SK-N-SH (cell line): Measurements from ENCODE around the gene CFAP65. TPM values are rescaled to one million over a fixed set of nuclear protein-coding genes. Genes with fewer than 3 reads are reported as not detected.

ENCODE experiments used
- CTCF ChIA-PET: fragments of 300-600, 350-600 bp; formaldehyde crosslinking; extraction: SDS; loops from one replicate; lab custom pipeline; 2021; lab: Yijun Ruan, JAX
- POLR2A ChIA-PET: fragments of 350-600 bp; sonication (Branson Sonifier 250); formaldehyde crosslinking; extraction: SDS; loops from one replicate; lab custom pipeline; 2020; ENCODE audit warnings: antibody characterized with exemption, inconsistent platforms; lab: Yijun Ruan, JAX
- DNase-seq: peaks from one replicate; pipeline ENCODE4 v3.0.0; 2012
- H2AFZ ChIP-seq: fragments of 200-600 bp; sonication (generic); 2 replicates; pipeline ENCODE4 v1.8.1; 2016; ENCODE audit warnings: antibody characterized with exemption, mild to moderate bottlenecking, low read depth
- H3F3A ChIP-seq: fragments of 200-600 bp; sonication (generic); replicated peaks from 2 replicates; pipeline ENCODE3; 2016; ENCODE audit warnings: antibody characterized with exemption, mild to moderate bottlenecking; ENCODE audit not compliant: insufficient read depth
- H3K27ac ChIP-seq, 2 experiments: fragments of 200-500 bp in 1 of 2; fragments of 200-600 bp in 1 of 2; sonication (Bioruptor generic) in 1 of 2; sonication (generic), shearing (Covaris generic) in 1 of 2; 2 replicates each; pipeline versions ENCODE4 v1.5.1 to v1.6.1; 2014 to 2016; ENCODE audit warnings: low read depth in 2 of 2, inconsistent platforms in 1 of 2, low read length in 1 of 2, mild to moderate bottlenecking in 1 of 2, mixed read lengths in 1 of 2
- H3K27me3 ChIP-seq: fragments of 200-600 bp; sonication (generic), shearing (Covaris generic); 2 replicates; pipeline ENCODE4 v1.6.1; 2016; ENCODE audit warnings: mixed run types; ENCODE audit not compliant: insufficient read depth
- H3K36me3 ChIP-seq, 2 experiments: fragments of 200-500 bp in 1 of 2; fragments of 200-600 bp in 1 of 2; sonication (Bioruptor generic) in 1 of 2; sonication (generic) in 1 of 2; replicated peaks in 1 of 2; 2 replicates each; pipeline versions ENCODE3 to v1.5.1; 2014 to 2016; ENCODE audit warnings: low read length in 1 of 2, mild to moderate bottlenecking in 1 of 2; ENCODE audit not compliant: insufficient read depth in 2 of 2, control insufficient read depth in 1 of 2
- H3K4me1 ChIP-seq, 2 experiments: fragments of 200-500 bp in 1 of 2; fragments of 200-600 bp in 1 of 2; sonication (Bioruptor generic) in 1 of 2; sonication (generic), shearing (Covaris generic) in 1 of 2; 2 replicates each; pipeline versions ENCODE4 v1.5.1 to v1.6.1; 2014 to 2016; ENCODE audit warnings: low read depth in 1 of 2, low read length in 1 of 2, mixed run types in 1 of 2; ENCODE audit not compliant: insufficient read depth in 2 of 2, control insufficient read depth in 1 of 2
- H3K4me2 ChIP-seq: fragments of 200-600 bp; sonication (generic), shearing (Covaris generic); 2 replicates; pipeline ENCODE4 v1.6.1; 2017; ENCODE audit warnings: mixed run types
- H3K4me3 ChIP-seq, 2 experiments: fragments of 200-500 bp in 1 of 2; fragments of 200-600 bp in 1 of 2; sonication (Bioruptor generic) in 1 of 2; sonication (generic), shearing (Covaris generic) in 1 of 2; 2 replicates each; pipeline versions ENCODE4 v1.5.1 to v1.8.1; 2014 to 2016; ENCODE audit warnings: low read depth in 2 of 2, inconsistent platforms in 1 of 2, low read length in 1 of 2, mild to moderate bottlenecking in 1 of 2, mixed read lengths in 1 of 2, moderate library complexity in 1 of 2
- H3K79me2 ChIP-seq: fragments of 200-600 bp; sonication (generic); 2 replicates; pipeline ENCODE4 v1.8.1; 2017; ENCODE audit warnings: mild to moderate bottlenecking; ENCODE audit not compliant: insufficient read depth
- H3K9ac ChIP-seq: fragments of 200-600 bp; sonication (generic); 2 replicates; pipeline ENCODE4 v1.6.1; 2017; ENCODE audit warnings: mixed run types
- H3K9me2 ChIP-seq: fragments of 200-600 bp; sonication (generic); 2 replicates; pipeline ENCODE4 v1.6.1; 2017; ENCODE audit warnings: mixed run types
- H3K9me3 ChIP-seq: fragments of 200-600 bp; sonication (generic); 2 replicates; pipeline ENCODE4 v1.6.1; 2017; ENCODE audit warnings: mixed run types, mild to moderate bottlenecking, moderate library complexity
- H4K20me1 ChIP-seq: fragments of 200-600 bp; sonication (generic); 2 replicates; pipeline ENCODE4 v1.6.1; 2017; ENCODE audit warnings: mild to moderate bottlenecking, mixed run types; ENCODE audit not compliant: insufficient read depth
- CTCF ChIP-seq: fragments of 200-600 bp; sonication (generic); IDR thresholded peaks from 2 replicates; pipeline ENCODE4 v1.6.1; 2017; ENCODE audit warnings: antibody characterized with exemption, mild to moderate bottlenecking, moderate library complexity
- FOXM1 ChIP-seq: IDR thresholded peaks from 2 replicates; pipeline ENCODE4 v1.4.0; 2012; ENCODE audit warnings: low read depth, mild to moderate bottlenecking
- GATA2 ChIP-seq: sonication (generic); formaldehyde crosslinking; IDR thresholded peaks from 2 replicates; pipeline ENCODE4 v1.5.0; 2020; ENCODE audit warnings: mild to moderate bottlenecking, missing genetic modification reagents
- IRF3 ChIP-seq: fragments of 150-350 bp; IDR thresholded peaks from 2 replicates; pipeline ENCODE4 v1.6.1; 2016; ENCODE audit warnings: mild to moderate bottlenecking, low read depth, low read length
- MXI1 ChIP-seq: IDR thresholded peaks from 2 replicates; pipeline ENCODE4 v1.6.1; 2012; ENCODE audit warnings: mild to moderate bottlenecking, low read depth, low read length, improper control_type of control experiment
- NFIC ChIP-seq: IDR thresholded peaks from 2 replicates; pipeline ENCODE4 v1.4.0; 2012; ENCODE audit warnings: borderline replicate concordance
- PBX3 ChIP-seq: IDR thresholded peaks from 2 replicates; pipeline ENCODE4; 2012
- POLR2AphosphoS5 ChIP-seq: IDR thresholded peaks from 2 replicates; pipeline ENCODE4 v1.6.1; 2012; ENCODE audit warnings: low read depth, low read length
- SIN3A ChIP-seq: IDR thresholded peaks from 2 replicates; pipeline ENCODE4 v1.6.1; 2012; ENCODE audit warnings: low read depth, mild to moderate bottlenecking, low read length, moderate library complexity, borderline replicate concordance
- ZBTB33 ChIP-seq: IDR thresholded peaks from 2 replicates; pipeline ENCODE4 v1.4.0; 2012; ENCODE audit warnings: low read depth, borderline replicate concordance
- WGBS: methylation state at CpG from one replicate; pipeline ENCODE4 v1.1.6; 2017; ENCODE audit warnings: low lambda C conversion rate; 5-methylcytosine and 5-hydroxymethylcytosine counted together
- polyA plus RNA-seq, 3 experiments: library from polyadenylated mRNA; depleted of rRNA; stranded (reverse); fragments of >200 nt; gene quantifications; 2 replicates each; pipeline ENCODE4 v1.2.3, GENCODE V29; 2012

CFAP65 gene
- polyA plus RNA-seq, 1 of the 3 experiments (the other 2 are of a cell fraction): 0.95 TPM

GRCh38 chr2:218958276-218958675 is 83.0 kb downstream of the CFAP65 start (continued):
- TF ChIP-seq ZBTB33: no peak
- TF ChIP-seq, all 33 proteins: peak for 0

- H3K9me3 ChIP-seq: no peaks in the 10 kb centered on the region
- no peaks in the 10 kb centered on the region for H3K36me3 ChIP-seq
- no peak overlapping the region for H2AFZ ChIP-seq
- DNase-seq: no peak
- H3F3A ChIP-seq: no peaks in the 10 kb centered on the region
- CTCF ChIA-PET: interaction anchor here (0.9 to 13.5 kb wide), 8 partner anchors 19 to 197 kb away, joined by 3 to 208 read pairs (median 5); partner anchors contain the start of gene FEV
- POLR2A ChIA-PET: no interaction called here
- 60% methylated on average over 4 of the region's 4 CpGs for WGBS
- no peak overlapping the region for H3K4me3 ChIP-seq
- H4K20me1 ChIP-seq: no peaks in the 10 kb centered on the region
- no peak overlapping the region for H3K4me2 ChIP-seq
- H3K4me1 ChIP-seq: peaks cover 0 to 36% of the 10 kb centered on the region in 2 experiments; a peak in 1 of 4 replicates
- no peak overlapping the region for H3K27ac ChIP-seq
- no peak for TF ChIP-seq MXI1
- TF ChIP-seq CTCF: no peak
- no peak for TF ChIP-seq SIN3A
- no peak for TF ChIP-seq POLR2AphosphoS5
- TF ChIP-seq PBX3: no peak
- no peak for TF ChIP-seq NFIC
- no peak for TF ChIP-seq IRF3
- no peak for TF ChIP-seq GATA2 (CRISPR knock-in tag)
- TF ChIP-seq FOXM1: no peak
- no peaks in the 10 kb centered on the region for H3K9me2 ChIP-seq
- no peak overlapping the region for H3K9ac ChIP-seq
- H3K79me2 ChIP-seq: no peaks in the 10 kb centered on the region
- peaks cover 41% of the 10 kb centered on the region for H3K27me3 ChIP-seq
Observed at GRCh38 chr2:218957671-218958070, 83.6 kb downstream of the CFAP65 start.
